ENCODE measurements around the gene MT1A.
A peak's percentile ranks its signal among the peaks of the same experiment; 100 is the strongest.
"Not testable (repeated sequence)": the region's sequence is repeated elsewhere in the genome, so short reads cannot be mapped to it uniquely, and the experiment has no call there.

Gene MT1A

DNA sequence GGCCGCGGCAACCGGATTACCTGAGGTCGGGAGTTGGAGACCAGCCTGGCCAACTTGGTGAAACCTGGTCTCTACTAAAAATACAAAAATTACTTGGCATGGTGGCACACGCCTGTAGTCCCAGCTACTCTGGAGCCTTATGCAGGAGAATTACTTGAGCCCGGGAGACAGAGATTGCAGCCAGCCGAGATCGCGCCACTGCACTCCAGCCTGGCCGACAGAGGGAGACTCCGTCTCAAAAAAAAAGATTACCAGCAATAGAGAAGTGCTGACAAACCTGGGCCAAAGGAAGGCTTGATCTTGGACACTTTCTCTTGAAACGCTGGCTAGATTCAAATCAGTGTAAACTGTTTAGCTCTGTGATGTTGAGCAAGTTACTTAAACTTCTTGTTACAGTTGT, 35.5 kb downstream of the MT1A start:
- DNase-seq (ENCODE audit: low read depth) = peak; percentile 42
- TF ChIP-seq, protein P1, sequence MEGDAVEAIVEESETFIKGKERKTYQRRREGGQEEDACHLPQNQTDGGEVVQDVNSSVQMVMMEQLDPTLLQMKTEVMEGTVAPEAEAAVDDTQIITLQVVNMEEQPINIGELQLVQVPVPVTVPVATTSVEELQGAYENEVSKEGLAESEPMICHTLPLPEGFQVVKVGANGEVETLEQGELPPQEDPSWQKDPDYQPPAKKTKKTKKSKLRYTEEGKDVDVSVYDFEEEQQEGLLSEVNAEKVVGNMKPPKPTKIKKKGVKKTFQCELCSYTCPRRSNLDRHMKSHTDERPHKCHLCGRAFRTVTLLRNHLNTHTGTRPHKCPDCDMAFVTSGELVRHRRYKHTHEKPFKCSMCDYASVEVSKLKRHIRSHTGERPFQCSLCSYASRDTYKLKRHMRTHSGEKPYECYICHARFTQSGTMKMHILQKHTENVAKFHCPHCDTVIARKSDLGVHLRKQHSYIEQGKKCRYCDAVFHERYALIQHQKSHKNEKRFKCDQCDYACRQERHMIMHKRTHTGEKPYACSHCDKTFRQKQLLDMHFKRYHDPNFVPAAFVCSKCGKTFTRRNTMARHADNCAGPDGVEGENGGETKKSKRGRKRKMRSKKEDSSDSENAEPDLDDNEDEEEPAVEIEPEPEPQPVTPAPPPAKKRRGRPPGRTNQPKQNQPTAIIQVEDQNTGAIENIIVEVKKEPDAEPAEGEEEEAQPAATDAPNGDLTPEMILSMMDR (IDR thresholded peaks at IDR 0.05; ENCODE audit: low read length, missing control alignments) = peak; percentile 65
- H3K4me3 ChIP-seq (replicated peaks; ENCODE audit: low read depth, low read length) = no peak overlapping the region

DNA sequence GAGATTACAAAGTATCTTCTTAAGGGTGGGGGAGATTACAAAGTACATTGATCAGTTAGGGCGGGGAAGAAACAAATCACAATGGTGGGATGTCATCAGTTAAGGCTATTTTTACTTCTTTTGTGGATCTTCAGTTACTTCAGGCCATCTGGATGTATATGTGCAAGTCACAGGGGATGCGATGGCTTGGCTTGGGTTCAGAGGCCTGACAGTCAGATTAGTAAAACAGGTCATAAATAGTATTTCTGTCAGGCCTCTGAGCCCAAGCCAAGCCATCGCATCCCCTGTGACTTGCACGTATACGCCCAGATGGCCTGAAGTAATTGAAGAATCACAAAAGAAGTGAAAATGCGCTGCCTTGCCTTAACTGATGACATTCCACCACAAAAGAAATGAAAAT, 36.1 kb downstream of the MT1A start:
- DNase-seq (ENCODE audit: low read depth); H3K4me3 ChIP-seq (replicated peaks; ENCODE audit: low read depth, low read length): not testable (repeated sequence)

DNA sequence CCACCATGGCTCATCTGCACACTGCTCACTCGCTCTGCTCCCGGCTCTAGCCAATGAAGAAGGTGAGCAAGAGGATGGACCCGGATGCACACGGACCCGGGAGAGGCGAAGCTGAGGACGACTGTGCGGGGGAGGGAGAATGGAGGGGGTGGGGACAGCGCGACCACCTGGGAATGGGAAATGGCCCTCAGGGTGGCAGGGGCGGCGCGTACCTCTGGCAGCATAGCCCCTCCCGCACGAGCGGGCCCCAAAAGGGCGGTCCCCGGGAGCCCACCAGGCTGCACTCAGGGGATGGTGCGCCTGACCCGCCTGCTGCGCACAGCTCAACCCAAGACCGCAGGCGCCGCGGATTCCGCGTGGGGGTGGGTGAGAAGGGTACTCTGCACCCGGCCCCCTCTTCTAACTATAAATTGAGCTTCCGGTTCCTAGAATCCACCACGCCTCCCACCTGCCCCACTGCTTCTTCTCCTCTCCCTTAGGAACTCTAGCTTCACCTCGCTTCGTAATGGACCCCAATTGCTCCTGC, 37.3 kb downstream of the MT1A start:
- peak overlapping the region; percentile 3 for H3K4me3 ChIP-seq (replicated peaks; ENCODE audit: low read depth, low read length)
- TF ChIP-seq, protein P1 (IDR thresholded peaks at IDR 0.05; ENCODE audit: low read length, missing control alignments) = no peak
- DNase-seq (ENCODE audit: low read depth) = no peak

DNA sequence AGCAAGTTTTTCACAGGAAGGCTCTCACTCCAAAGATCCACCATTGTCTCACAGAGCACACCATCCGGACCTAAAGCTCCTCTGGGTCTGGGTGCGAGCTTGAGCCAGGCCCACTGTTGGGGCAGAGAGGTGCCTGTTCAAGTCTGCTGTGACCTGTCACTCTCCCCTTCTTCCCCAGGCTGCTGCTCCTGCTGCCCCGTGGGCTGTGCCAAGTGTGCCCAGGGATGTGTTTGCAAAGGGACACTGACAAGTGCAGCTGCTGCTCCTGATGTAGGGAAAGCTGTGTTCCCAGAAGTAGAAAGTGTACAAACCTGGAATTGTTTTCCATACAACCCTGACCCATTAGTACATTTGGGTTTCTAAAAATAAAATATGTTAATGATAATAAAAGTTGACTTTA, 39.0 kb downstream of the MT1A start:
- H3K4me3 ChIP-seq (replicated peaks; ENCODE audit: low read depth, low read length) = no peak overlapping the region
- TF ChIP-seq, protein P1 (IDR thresholded peaks at IDR 0.05; ENCODE audit: low read length, missing control alignments) = no peak
- no peak for DNase-seq (ENCODE audit: low read depth)

DNA sequence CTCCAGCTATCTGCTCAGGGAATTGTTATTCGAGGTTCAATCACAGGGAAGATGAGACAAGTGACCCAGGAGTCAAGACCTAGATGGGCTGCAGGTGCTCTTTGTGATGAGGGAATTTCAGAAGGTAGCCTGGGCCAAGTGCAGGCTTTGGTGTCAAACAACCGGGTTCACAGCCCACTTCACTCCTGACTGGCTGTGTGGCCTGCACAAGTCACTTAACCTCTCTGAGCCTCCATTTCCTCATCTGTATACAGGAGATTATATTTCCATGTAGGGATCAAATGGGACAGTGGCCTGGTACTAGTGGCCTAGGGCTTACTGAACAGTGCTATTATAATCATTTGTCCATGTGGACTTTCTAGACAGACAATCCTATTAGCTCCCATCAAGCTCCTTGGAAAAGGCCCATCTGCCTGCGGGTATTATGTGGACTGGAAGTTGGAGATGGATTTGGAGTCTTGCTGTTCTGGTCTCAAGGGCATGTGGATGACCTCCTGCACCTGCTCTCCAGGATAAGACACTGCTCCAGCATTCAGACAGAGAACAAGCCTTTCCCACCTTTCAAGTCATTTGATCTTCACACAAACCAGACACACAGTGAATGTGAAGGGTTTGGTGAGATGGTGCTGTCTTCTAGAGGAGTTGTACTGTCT, 40.7 kb downstream of the MT1A start:
- TF ChIP-seq, protein P1 (IDR thresholded peaks at IDR 0.05; ENCODE audit: low read length, missing control alignments) = no peak
- H3K4me3 ChIP-seq (replicated peaks; ENCODE audit: low read depth, low read length) = no peak overlapping the region
- DNase-seq (ENCODE audit: low read depth) = no peak

DNA sequence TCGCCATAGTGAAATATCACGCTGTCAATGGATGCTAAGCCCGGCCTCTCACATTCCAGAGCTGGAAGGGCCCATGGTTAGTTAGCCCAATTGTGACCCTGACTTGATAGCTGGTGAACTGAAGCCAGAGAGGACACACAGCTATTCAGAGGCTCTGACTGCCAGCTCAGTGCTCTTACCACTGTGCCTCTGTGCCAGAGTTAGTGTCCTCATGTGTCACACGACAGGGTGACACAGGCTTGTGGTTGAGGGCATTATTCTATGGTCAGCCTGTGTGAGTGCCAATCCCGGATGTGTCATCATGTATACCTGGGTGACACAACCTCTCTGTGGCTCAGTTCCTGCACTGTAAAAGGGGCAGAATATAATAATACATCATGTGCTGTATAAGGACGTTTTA, 41.4 kb downstream of the MT1A start:
- TF ChIP-seq, protein P1 (IDR thresholded peaks at IDR 0.05; ENCODE audit: low read length, missing control alignments) = no peak
- DNase-seq (ENCODE audit: low read depth) = no peak
- no peak overlapping the region for H3K4me3 ChIP-seq (replicated peaks; ENCODE audit: low read depth, low read length)

DNA sequence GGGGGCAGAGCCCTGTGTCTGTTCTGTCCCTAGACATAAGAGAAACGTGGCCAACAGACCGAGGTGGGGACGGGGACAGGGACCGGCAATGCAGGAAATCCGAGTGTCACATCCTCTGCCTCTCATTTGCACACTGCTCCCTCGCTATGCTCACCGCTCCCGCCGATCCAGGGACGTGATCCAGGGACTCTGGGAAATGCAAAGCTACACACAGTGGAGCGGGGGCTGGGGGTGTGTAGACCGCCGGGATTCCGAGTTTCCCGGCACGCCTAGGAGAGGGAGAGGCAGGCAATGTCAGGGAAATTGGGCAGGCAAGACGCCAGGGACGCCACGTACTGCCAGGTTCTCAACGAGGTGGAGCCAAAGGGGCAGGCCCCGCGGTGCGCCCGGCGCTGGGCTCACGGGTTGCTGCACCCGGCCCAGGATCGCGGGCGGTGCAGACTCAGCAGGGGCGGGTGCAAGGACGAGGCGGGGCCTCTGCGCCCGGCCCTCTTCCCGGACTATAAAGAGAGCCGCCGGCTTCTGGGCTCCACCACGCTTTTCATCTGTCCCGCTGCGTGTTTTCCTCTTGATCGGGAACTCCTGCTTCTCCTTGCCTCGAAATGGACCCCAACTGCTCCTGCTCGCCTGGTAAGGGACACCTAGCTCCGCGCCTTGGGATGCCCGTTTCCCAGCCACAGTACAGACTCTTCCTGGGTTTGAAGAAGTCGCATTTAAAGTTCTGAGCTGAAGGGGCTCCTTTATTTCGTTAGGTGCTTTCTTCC, 43.7 kb downstream of the MT1A start, which contains the start of gene MT1X:
Gene MT1X (plus strand): TSS at position 532 of the 764 bp plus-strand sequence. CDS start 71 bp downstream, at position 603.
- DNase-seq (ENCODE audit: low read depth) = peak; percentile 88
- TF ChIP-seq, protein P1 (IDR thresholded peaks at IDR 0.05; ENCODE audit: low read length, missing control alignments) = no peak
- H3K4me3 ChIP-seq (replicated peaks; ENCODE audit: low read depth, low read length) = peak within 1 kb of the TSS; percentile 68

Data from fibroblast of pulmonary artery (primary cell).